Transverse colon (tissue), 4 donors: ENCODE data around the gene HK2.

Experiments used
- CTCF ChIP-seq, 5 experiments: fragments of 200-600 bp in 3 of 5; fragments of 450-650 bp in 2 of 5; sonication (generic) in 3 of 5; IDR thresholded peaks; 1 replicate in 2 of 5; 2 replicates in 3 of 5; pipeline ENCODE4 v1.5.1; 2016 to 2017; ENCODE audit warnings: antibody characterized with exemption in 5 of 5, inconsistent platforms in 3 of 5, mild to moderate bottlenecking in 2 of 5, moderate library complexity in 1 of 5
- EP300 ChIP-seq: sonication (generic); formaldehyde crosslinking; IDR thresholded peaks from one replicate; pipeline ENCODE4 v1.6.1; 2017; ENCODE audit warnings: antibody characterized with exemption, low read depth
- POLR2A ChIP-seq: fragments of 450-650 bp; IDR thresholded peaks from one replicate; pipeline ENCODE4 v1.6.1; 2016; ENCODE audit warnings: antibody characterized with exemption, mild to moderate bottlenecking, moderate library complexity
- POLR2AphosphoS5 ChIP-seq, 3 donors: sonication (generic); formaldehyde crosslinking; IDR thresholded peaks; one replicate each; pipeline ENCODE4 v1.6.1; 2016; ENCODE audit warnings: antibody characterized with exemption in 3 of 3

GRCh38 chr2:74836675-74837401 lies 2.9 kb downstream of the HK2 start:
- TF ChIP-seq POLR2A (no peak), CTCF (IDR thresholded peaks at IDR 0.05) (peak in 1 of 5 experiments; percentile 2), EP300 (no peak), POLR2AphosphoS5 (IDR thresholded peaks at IDR 0.05) (peak in 1 of 3 donors; percentile 14)
